Hematopoietic multipotent progenitor cell treated with erythropoietin and hydrocortisone succinate and interleukin-3 and kit ligand, for 6 days (in vitro differentiated cells): ENCODE measurements around the gene MBNL2.
"Not testable (repeated sequence)": the region's sequence is repeated elsewhere in the genome, so short reads cannot be mapped to it uniquely, and the experiment has no call there.

Source experiments
- DNase-seq: peaks from one replicate; pipeline ENCODE4 v3.0.0-alpha.2; 2015

The MBNL2 gene

GRCh38 chr13:97332742-97333141, 110.6 kb downstream of the MBNL2 start:
- DNase-seq, result no peak

GRCh38 chr13:97333983-97334382, 111.8 kb downstream of the MBNL2 start:
- DNase-seq, result no peak

GRCh38 chr13:97334690-97335089, 112.6 kb downstream of the MBNL2 start:
- no peak for DNase-seq

- DNase-seq, result no peak
These were observed 113.5 kb downstream of the MBNL2 start for GRCh38 chr13:97335488-97336134.

- DNase-seq, result no peak
These were observed 115.9 kb downstream of the MBNL2 start for GRCh38 chr13:97337985-97338499.

- DNase-seq, result no peak
These were observed 116.4 kb downstream of the MBNL2 start for GRCh38 chr13:97338571-97338970.

GRCh38 chr13:97339019-97339987, 117.2 kb downstream of the MBNL2 start:
- DNase-seq, result peak; percentile 32

GRCh38 chr13:97339988-97340749, 118.0 kb downstream of the MBNL2 start:
- peak; percentile 42 for DNase-seq

GRCh38 chr13:97341135-97341534, 119.0 kb downstream of the MBNL2 start:
- no peak for DNase-seq

- DNase-seq, result no peak
These were observed 120.0 kb downstream of the MBNL2 start for GRCh38 chr13:97342136-97342535.

GRCh38 chr13:97342936-97343335, 120.8 kb downstream of the MBNL2 start:
- no peak for DNase-seq

- peak; percentile 81 for DNase-seq
These were observed 122.4 kb downstream of the MBNL2 start for GRCh38 chr13:97344265-97345175.

GRCh38 chr13:97346097-97346496, 124.0 kb downstream of the MBNL2 start:
- DNase-seq, result no peak

- no peak for DNase-seq
These were observed 124.6 kb downstream of the MBNL2 start for GRCh38 chr13:97346561-97347254.

GRCh38 chr13:97347255-97347932, 125.3 kb downstream of the MBNL2 start:
- no peak for DNase-seq

GRCh38 chr13:97348569-97349100, 126.5 kb downstream of the MBNL2 start:
- DNase-seq, result no peak

- DNase-seq, result not testable (repeated sequence)
These were observed 129.9 kb downstream of the MBNL2 start for GRCh38 chr13:97352012-97352411.

- DNase-seq, result no peak
These were observed 130.7 kb downstream of the MBNL2 start for GRCh38 chr13:97352815-97353214.

- no peak for DNase-seq
These were observed 132.0 kb downstream of the MBNL2 start for GRCh38 chr13:97353927-97354675.

GRCh38 chr13:97354808-97355207, 132.7 kb downstream of the MBNL2 start:
- DNase-seq, result no peak
